PC-9 (cell line): ENCODE measurements around the gene EYS.

Experiments
- EZH2 ChIP-seq: fragments of 200-600 bp; sonication (generic); IDR thresholded peaks from 2 replicates; pipeline ENCODE4 v1.8.0; 2017; ENCODE audit warnings: antibody characterized with exemption, low read depth
- TF ChIP-seq, protein P1 (sequence below): fragments of 200-600 bp; sonication (generic); conservative IDR thresholded peaks from 2 replicates; pipeline ENCODE4 v1.6.1; 2017; ENCODE audit warnings: mixed run types, antibody characterized with exemption, mild to moderate bottlenecking, moderate library complexity

DNA sequence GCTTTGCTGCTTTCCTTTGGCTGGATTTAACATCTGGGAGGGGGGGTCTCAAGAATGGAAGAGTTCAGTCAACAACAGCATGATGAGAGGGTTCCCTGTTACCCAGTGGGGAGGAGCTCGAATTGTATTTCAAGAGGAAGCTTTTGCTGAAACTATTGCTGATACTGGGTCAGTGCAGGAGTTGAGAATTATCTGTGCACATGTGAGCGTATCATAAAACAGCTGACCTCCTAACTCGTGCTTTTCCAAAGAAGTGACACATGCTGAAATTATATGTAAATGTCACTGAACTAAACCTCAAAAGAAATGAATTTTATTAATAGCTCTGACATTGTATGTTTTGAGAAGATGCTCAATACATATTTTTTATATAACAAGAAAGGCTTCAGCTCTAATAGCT lies 1975.1 kb downstream of the EYS start:
- TF ChIP-seq, protein P1, sequence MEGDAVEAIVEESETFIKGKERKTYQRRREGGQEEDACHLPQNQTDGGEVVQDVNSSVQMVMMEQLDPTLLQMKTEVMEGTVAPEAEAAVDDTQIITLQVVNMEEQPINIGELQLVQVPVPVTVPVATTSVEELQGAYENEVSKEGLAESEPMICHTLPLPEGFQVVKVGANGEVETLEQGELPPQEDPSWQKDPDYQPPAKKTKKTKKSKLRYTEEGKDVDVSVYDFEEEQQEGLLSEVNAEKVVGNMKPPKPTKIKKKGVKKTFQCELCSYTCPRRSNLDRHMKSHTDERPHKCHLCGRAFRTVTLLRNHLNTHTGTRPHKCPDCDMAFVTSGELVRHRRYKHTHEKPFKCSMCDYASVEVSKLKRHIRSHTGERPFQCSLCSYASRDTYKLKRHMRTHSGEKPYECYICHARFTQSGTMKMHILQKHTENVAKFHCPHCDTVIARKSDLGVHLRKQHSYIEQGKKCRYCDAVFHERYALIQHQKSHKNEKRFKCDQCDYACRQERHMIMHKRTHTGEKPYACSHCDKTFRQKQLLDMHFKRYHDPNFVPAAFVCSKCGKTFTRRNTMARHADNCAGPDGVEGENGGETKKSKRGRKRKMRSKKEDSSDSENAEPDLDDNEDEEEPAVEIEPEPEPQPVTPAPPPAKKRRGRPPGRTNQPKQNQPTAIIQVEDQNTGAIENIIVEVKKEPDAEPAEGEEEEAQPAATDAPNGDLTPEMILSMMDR = no peak
- TF ChIP-seq EZH2 = no peak
